Neural cell (in vitro differentiated cells): ENCODE data around the gene L2HGDH. TPM values are rescaled to one million over a fixed set of nuclear protein-coding genes. Genes with fewer than 3 reads are reported as not detected.

ENCODE experiments used
- H2AFZ ChIP-seq: fragments of 200-600, 300-800 bp; sonication (generic), shearing (Covaris generic); 2 replicates; pipeline ENCODE4 v1.6.0; 2014; ENCODE audit warnings: low read depth, mild to moderate bottlenecking, antibody characterized with exemption, low read length, moderate library complexity
- H3F3A ChIP-seq: fragments of 200-600 bp; shearing (Covaris generic); 2 replicates; pipeline ENCODE4 v1.6.1; 2016; ENCODE audit warnings: mild to moderate bottlenecking, moderate library complexity, mixed read lengths, antibody characterized with exemption, low read length; ENCODE audit not compliant: insufficient read depth, poor library complexity, severe bottlenecking
- H3K27ac ChIP-seq: fragments of 200-600, 300-800 bp; sonication (generic), shearing (Covaris generic); 2 replicates; pipeline ENCODE4 v1.5.1; 2014; ENCODE audit warnings: mild to moderate bottlenecking, low read length, moderate library complexity
- H3K27me3 ChIP-seq: fragments of 300-800, 200-600 bp; sonication (generic), shearing (Covaris generic); 2 replicates; pipeline ENCODE4 v1.6.0; 2014; ENCODE audit warnings: mild to moderate bottlenecking, low read depth, low read length, moderate library complexity; ENCODE audit not compliant: insufficient read depth
- H3K36me3 ChIP-seq: fragments of 300-800, 200-600 bp; sonication (generic), shearing (Covaris generic); 2 replicates; pipeline ENCODE4 v1.5.1; 2014; ENCODE audit warnings: mild to moderate bottlenecking, antibody characterized with exemption, low read length, moderate library complexity; ENCODE audit not compliant: insufficient read depth
- H3K4me2 ChIP-seq: fragments of 300-800, 200-600 bp; sonication (generic), shearing (Covaris generic); 2 replicates; pipeline ENCODE4 v1.6.0; 2014; ENCODE audit warnings: mild to moderate bottlenecking, low read length
- H3K4me3 ChIP-seq: fragments of 300-800, 200-600 bp; sonication (generic), shearing (Covaris generic); 2 replicates; pipeline ENCODE4 v1.5.1; 2014; ENCODE audit warnings: mild to moderate bottlenecking, low read length, moderate library complexity
- H3K79me2 ChIP-seq: fragments of 200-600 bp; shearing (Covaris generic); replicated peaks from 2 replicates; pipeline ENCODE4 v1.6.0; 2014; ENCODE audit warnings: mild to moderate bottlenecking, low read length, moderate library complexity; ENCODE audit not compliant: insufficient read depth
- H3K9ac ChIP-seq: fragments of 300-800, 200-600 bp; sonication (generic), shearing (Covaris generic); 2 replicates; pipeline ENCODE4 v1.6.1; 2016; ENCODE audit warnings: mild to moderate bottlenecking, low read length, mixed read lengths
- H3K9me2 ChIP-seq: fragments of 200-600 bp; shearing (Covaris generic); 2 replicates; pipeline ENCODE4 v1.6.1; 2016; ENCODE audit warnings: mild to moderate bottlenecking, low read length, mixed read lengths; ENCODE audit not compliant: insufficient read depth
- H3K9me3 ChIP-seq: fragments of 200-600, 300-800 bp; sonication (generic), shearing (Covaris generic); 2 replicates; pipeline ENCODE4 v1.6.1; 2016; ENCODE audit warnings: mild to moderate bottlenecking, mixed run types, low read length, moderate library complexity, mixed read lengths
- H4K20me1 ChIP-seq: fragments of 200-600 bp; shearing (Covaris generic); 2 replicates; pipeline ENCODE4 v1.6.1; 2016; ENCODE audit warnings: mild to moderate bottlenecking, mixed run types; ENCODE audit not compliant: insufficient read depth
- EP300 ChIP-seq: fragments of 450-650 bp; conservative IDR thresholded peaks from 2 replicates; pipeline ENCODE4 v1.6.1; 2014; ENCODE audit warnings: antibody characterized with exemption, mild to moderate bottlenecking, moderate library complexity; ENCODE audit not compliant: poor library complexity, severe bottlenecking
- EZH2 ChIP-seq: fragments of 200-600, 300-800 bp; shearing (Covaris generic), sonication (generic); IDR thresholded peaks from 2 replicates; pipeline ENCODE4 v1.6.1; 2014; ENCODE audit warnings: antibody characterized with exemption, low read length, borderline replicate concordance, mild to moderate bottlenecking; ENCODE audit not compliant: insufficient read depth, poor library complexity, severe bottlenecking
- MXI1 ChIP-seq: fragments of 450-650 bp; conservative IDR thresholded peaks from 2 replicates; pipeline ENCODE4 v1.6.1; 2014; ENCODE audit warnings: antibody characterized with exemption, mild to moderate bottlenecking; ENCODE audit not compliant: poor library complexity, severe bottlenecking
- POLR2AphosphoS5 ChIP-seq: IDR thresholded peaks from 2 replicates; pipeline ENCODE4 v1.6.1; 2012
- RAD21 ChIP-seq: fragments of 450-650 bp; conservative IDR thresholded peaks from 2 replicates; pipeline ENCODE4 v1.6.1; 2014; ENCODE audit warnings: antibody characterized with exemption, mild to moderate bottlenecking, moderate library complexity
- SMC3 ChIP-seq: fragments of 450-650 bp; conservative IDR thresholded peaks from 2 replicates; pipeline ENCODE4 v1.6.1; 2014; ENCODE audit warnings: antibody characterized with exemption, mild to moderate bottlenecking, moderate library complexity; ENCODE audit not compliant: poor library complexity
- TAF1 ChIP-seq: IDR thresholded peaks from 2 replicates; pipeline ENCODE4 v1.6.1; 2012; ENCODE audit warnings: low read depth
- polyA plus RNA-seq: library from polyadenylated mRNA; depleted of rRNA; stranded (reverse); fragments of >200 nt; gene quantifications from 2 replicates; pipeline ENCODE4 v1.2.3, GENCODE V29; 2014
- TF ChIP-seq, protein P1 (sequence below): IDR thresholded peaks from 2 replicates; pipeline ENCODE4 v1.6.1; 2012; ENCODE audit warnings: borderline replicate concordance
- TF ChIP-seq, protein P2 (sequence below): fragments of 450-650 bp; IDR thresholded peaks from 2 replicates; pipeline ENCODE4 v1.5.1; 2014; ENCODE audit warnings: antibody characterized with exemption, mild to moderate bottlenecking, moderate library complexity; ENCODE audit not compliant: poor library complexity, severe bottlenecking

Gene L2HGDH
- polyA plus RNA-seq, 1 donor from 2014 or later: 8.9 TPM

- Histone ChIP-seq H3K36me3 (no peaks in the 10 kb centered on the region), H3K27me3 (no peaks in the 10 kb centered on the region), H4K20me1 (no peaks in the 10 kb centered on the region), H3K9me3 (no peaks in the 10 kb centered on the region), H3K79me2 (no peaks in the 10 kb centered on the region), H3K9ac (no peak overlapping the region), H2AFZ (no peak overlapping the region), H3K9me2 (no peaks in the 10 kb centered on the region), H3K4me3 (no peak overlapping the region), H3F3A (no peaks in the 10 kb centered on the region), H3K4me2 (no peak overlapping the region), H3K27ac (no peak overlapping the region)
- TF ChIP-seq EP300 (no peak), MXI1 (no peak), TAF1 (no peak), POLR2AphosphoS5 (no peak), EZH2 (no peak), SMC3 (no peak), RAD21 (no peak)
- TF ChIP-seq, protein P1, sequence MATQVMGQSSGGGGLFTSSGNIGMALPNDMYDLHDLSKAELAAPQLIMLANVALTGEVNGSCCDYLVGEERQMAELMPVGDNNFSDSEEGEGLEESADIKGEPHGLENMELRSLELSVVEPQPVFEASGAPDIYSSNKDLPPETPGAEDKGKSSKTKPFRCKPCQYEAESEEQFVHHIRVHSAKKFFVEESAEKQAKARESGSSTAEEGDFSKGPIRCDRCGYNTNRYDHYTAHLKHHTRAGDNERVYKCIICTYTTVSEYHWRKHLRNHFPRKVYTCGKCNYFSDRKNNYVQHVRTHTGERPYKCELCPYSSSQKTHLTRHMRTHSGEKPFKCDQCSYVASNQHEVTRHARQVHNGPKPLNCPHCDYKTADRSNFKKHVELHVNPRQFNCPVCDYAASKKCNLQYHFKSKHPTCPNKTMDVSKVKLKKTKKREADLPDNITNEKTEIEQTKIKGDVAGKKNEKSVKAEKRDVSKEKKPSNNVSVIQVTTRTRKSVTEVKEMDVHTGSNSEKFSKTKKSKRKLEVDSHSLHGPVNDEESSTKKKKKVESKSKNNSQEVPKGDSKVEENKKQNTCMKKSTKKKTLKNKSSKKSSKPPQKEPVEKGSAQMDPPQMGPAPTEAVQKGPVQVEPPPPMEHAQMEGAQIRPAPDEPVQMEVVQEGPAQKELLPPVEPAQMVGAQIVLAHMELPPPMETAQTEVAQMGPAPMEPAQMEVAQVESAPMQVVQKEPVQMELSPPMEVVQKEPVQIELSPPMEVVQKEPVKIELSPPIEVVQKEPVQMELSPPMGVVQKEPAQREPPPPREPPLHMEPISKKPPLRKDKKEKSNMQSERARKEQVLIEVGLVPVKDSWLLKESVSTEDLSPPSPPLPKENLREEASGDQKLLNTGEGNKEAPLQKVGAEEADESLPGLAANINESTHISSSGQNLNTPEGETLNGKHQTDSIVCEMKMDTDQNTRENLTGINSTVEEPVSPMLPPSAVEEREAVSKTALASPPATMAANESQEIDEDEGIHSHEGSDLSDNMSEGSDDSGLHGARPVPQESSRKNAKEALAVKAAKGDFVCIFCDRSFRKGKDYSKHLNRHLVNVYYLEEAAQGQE: no peak
- TF ChIP-seq, protein P2, sequence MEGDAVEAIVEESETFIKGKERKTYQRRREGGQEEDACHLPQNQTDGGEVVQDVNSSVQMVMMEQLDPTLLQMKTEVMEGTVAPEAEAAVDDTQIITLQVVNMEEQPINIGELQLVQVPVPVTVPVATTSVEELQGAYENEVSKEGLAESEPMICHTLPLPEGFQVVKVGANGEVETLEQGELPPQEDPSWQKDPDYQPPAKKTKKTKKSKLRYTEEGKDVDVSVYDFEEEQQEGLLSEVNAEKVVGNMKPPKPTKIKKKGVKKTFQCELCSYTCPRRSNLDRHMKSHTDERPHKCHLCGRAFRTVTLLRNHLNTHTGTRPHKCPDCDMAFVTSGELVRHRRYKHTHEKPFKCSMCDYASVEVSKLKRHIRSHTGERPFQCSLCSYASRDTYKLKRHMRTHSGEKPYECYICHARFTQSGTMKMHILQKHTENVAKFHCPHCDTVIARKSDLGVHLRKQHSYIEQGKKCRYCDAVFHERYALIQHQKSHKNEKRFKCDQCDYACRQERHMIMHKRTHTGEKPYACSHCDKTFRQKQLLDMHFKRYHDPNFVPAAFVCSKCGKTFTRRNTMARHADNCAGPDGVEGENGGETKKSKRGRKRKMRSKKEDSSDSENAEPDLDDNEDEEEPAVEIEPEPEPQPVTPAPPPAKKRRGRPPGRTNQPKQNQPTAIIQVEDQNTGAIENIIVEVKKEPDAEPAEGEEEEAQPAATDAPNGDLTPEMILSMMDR: no peak
Measured at GRCh38 chr14:50331596-50331995, 19.6 kb upstream of the L2HGDH start.

- Histone ChIP-seq H2AFZ (no peak overlapping the region), H3K9me2 (no peaks in the 10 kb centered on the region), H3K9ac (peak overlapping the region; percentile 36), H3K36me3 (no peaks in the 10 kb centered on the region), H3K27me3 (no peaks in the 10 kb centered on the region), H3K27ac (peak overlapping the region; percentile 28), H3F3A (peaks cover 4% of the 10 kb centered on the region), H3K79me2 (peaks cover 12% of the 10 kb centered on the region), H4K20me1 (no peaks in the 10 kb centered on the region), H3K4me3 (no peak overlapping the region), H3K9me3 (no peaks in the 10 kb centered on the region), H3K4me2 (no peak overlapping the region)
- peak; percentile 82 for TF ChIP-seq RAD21
- TF ChIP-seq SMC3: peak; percentile 88
- no peak for TF ChIP-seq EZH2
- TF ChIP-seq EP300: no peak
- TF ChIP-seq, protein P1: no peak
- TF ChIP-seq MXI1: peak; percentile 33
- TF ChIP-seq POLR2AphosphoS5: no peak
- TF ChIP-seq TAF1: no peak
- TF ChIP-seq, protein P2: peak; percentile 92
Measured at GRCh38 chr14:50321009-50321660, 9.1 kb upstream of the L2HGDH start.
